GM12878 (cell line): ENCODE results near the gene DNAJC4. TPM values are rescaled to one million over a fixed set of nuclear protein-coding genes. Genes with fewer than 3 reads are reported as not detected.
A peak's percentile ranks its signal among the peaks of the same experiment; 100 is the strongest.

Experiments
- BMI1 ChIP-seq: fragments of 450-650 bp; IDR thresholded peaks from 2 replicates; pipeline ENCODE4 v1.6.1; 2016; ENCODE audit warnings: mild to moderate bottlenecking, moderate library complexity, borderline replicate concordance
- EP300 ChIP-seq, 2 experiments: fragments of 150-350 bp in 1 of 2; IDR thresholded peaks; 2 replicates each; pipeline ENCODE4 v1.6.1; 2011 to 2012; ENCODE audit warnings: low read depth in 2 of 2, low read length in 2 of 2, borderline replicate concordance in 1 of 2, improper control_type of control experiment in 1 of 2, inconsistent platforms in 1 of 2; ENCODE audit not compliant: control insufficient read depth in 1 of 2
- ETV6 ChIP-seq, 2 experiments: fragments of 450-650 bp in 1 of 2; IDR thresholded peaks in 1 of 2; conservative IDR thresholded peaks in 1 of 2; 2 replicates each; pipeline ENCODE4 v1.6.1; 2014; ENCODE audit warnings: antibody characterized with exemption in 1 of 2, borderline replicate concordance in 1 of 2, low read depth in 1 of 2, mild to moderate bottlenecking in 1 of 2, moderate library complexity in 1 of 2
- FOXK2 ChIP-seq: fragments of 450-650 bp; IDR thresholded peaks from 2 replicates; pipeline ENCODE4 v1.6.1; 2017; ENCODE audit warnings: mild to moderate bottlenecking, moderate library complexity
- MTA2 ChIP-seq: fragments of 450-650 bp; IDR thresholded peaks from 2 replicates; pipeline ENCODE4 v1.6.1; 2016; ENCODE audit warnings: low read depth, mild to moderate bottlenecking, moderate library complexity
- NR2C1 ChIP-seq: fragments of 450-650 bp; IDR thresholded peaks from 2 replicates; pipeline ENCODE4 v1.6.1; 2017; ENCODE audit warnings: antibody characterized with exemption, mild to moderate bottlenecking, moderate library complexity
- SRF ChIP-seq, 2 experiments: IDR thresholded peaks; 2 replicates each; pipeline ENCODE4 v1.6.1; 2011; ENCODE audit warnings: low read depth in 2 of 2, low read length in 2 of 2, mild to moderate bottlenecking in 1 of 2, moderate library complexity in 1 of 2
- ZNF207 ChIP-seq: fragments of 450-650 bp; IDR thresholded peaks from 2 replicates; pipeline ENCODE4 v1.6.1; 2014; ENCODE audit warnings: antibody characterized with exemption, mild to moderate bottlenecking, borderline replicate concordance
- ZNF384 ChIP-seq: IDR thresholded peaks from 2 replicates; pipeline ENCODE4 v1.6.1; 2012; ENCODE audit warnings: low read depth, mild to moderate bottlenecking, low read length, improper control_type of control experiment, borderline replicate concordance
- polyA plus RNA-seq, 11 experiments: library from polyadenylated mRNA; depleted of rRNA in 4 of 11; unstranded in 6 of 11; stranded (reverse) in 5 of 11; fragments of >200 nt; fragmentation: Nextera tagmentation in 4 of 11; fragmentation: Illumina TruSeq in 1 of 11; extraction: Ambion mirVana in 4 of 11; extraction: Trizol in 1 of 11; gene quantifications; 1 replicate in 1 of 11; 2 replicates in 10 of 11; pipeline versions ENCODE4 v1.2.1 to v1.2.3, GENCODE V29; 2011 to 2016; ENCODE audit warnings: inconsistent platforms in 2 of 11, missing spikeins in 2 of 11, low read depth in 1 of 11
- total RNA-seq, 4 experiments: library from RNA; depleted of rRNA in 3 of 4; stranded (reverse); fragments of >200 nt in 3 of 4; fragmentation: Illumina TruSeq in 1 of 4; extraction: Trizol in 1 of 4; gene quantifications; 2 replicates each; pipeline versions ENCODE4 v1.2.1 to v1.2.3, GENCODE V29; 2013 to 2021
- TF ChIP-seq, protein P1 (sequence below): IDR thresholded peaks from 2 replicates; pipeline ENCODE4 v1.6.1; 2012; ENCODE audit warnings: low read length, inconsistent platforms
- TF ChIP-seq, protein P2 (sequence below): IDR thresholded peaks from 2 replicates; pipeline ENCODE4 v1.6.1; 2011; ENCODE audit warnings: mild to moderate bottlenecking, low read depth, low read length, moderate library complexity; ENCODE audit not compliant: insufficient replicate concordance
- TF ChIP-seq, protein P3 (sequence below): fragments of 450-650 bp; formaldehyde crosslinking; IDR thresholded peaks from 2 replicates; pipeline ENCODE4 v1.4.0; 2022; ENCODE audit warnings: mild to moderate bottlenecking, moderate library complexity
- TF ChIP-seq, protein P4 (sequence below): fragments of 150-350 bp; IDR thresholded peaks from 2 replicates; pipeline ENCODE4 v1.6.1; 2014; ENCODE audit warnings: mild to moderate bottlenecking, low read depth, low read length
- TF ChIP-seq, protein P5 (sequence below): fragments of 450-650 bp; IDR thresholded peaks from 2 replicates; pipeline ENCODE4 v1.6.1; 2017; ENCODE audit warnings: mild to moderate bottlenecking, low read depth, inconsistent platforms; ENCODE audit not compliant: poor library complexity, severe bottlenecking

DNAJC4 gene
- total and polyA plus RNA-seq, 10 of the 15 experiments (the other 5 are each of a cell fraction or from before 2014, with no cell fraction given) = 3.7 to 64.9 (median 30.1) TPM

DNA sequence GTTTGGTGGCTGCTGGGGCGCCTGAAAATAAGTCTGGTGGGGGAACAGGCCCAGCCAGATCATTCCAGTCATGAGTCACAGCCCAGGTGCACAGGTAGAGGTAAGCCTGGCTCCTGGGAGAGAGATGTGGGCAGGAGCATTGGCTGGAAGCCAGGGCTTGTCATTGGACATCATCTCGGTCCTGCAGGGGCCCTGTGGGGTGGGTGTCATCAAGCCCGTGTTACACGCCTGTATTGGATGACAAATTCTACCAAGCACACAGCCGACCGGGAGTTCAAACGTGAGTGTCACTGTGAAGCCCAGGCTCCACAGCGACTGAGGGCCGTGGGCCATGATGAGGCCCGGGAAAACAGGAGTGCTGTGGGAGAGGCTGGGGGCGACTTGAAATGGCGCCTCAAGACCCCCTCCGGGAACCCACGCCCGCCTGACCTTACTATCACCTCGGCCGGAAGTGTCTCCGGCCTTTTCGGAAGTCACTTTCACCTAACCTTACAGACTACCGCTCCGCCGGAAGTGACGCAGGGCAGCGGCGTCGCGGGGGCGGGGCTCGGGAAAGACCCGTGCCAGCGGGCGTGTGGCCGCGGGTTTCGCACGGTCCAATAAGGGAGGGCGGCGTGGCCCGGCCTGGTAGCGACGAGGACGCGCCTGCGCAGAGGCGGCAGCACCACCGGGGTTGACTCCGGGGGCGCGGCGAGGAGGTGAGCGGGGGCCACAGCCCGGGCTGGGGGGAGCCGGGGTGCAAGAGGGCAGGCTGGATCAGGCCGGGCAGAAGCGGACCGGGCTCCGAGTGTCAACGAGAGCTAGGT, 10.3 kb downstream of the DNAJC4 start, which contains the start of gene FKBP2 (continued):
- TF ChIP-seq, protein P1, sequence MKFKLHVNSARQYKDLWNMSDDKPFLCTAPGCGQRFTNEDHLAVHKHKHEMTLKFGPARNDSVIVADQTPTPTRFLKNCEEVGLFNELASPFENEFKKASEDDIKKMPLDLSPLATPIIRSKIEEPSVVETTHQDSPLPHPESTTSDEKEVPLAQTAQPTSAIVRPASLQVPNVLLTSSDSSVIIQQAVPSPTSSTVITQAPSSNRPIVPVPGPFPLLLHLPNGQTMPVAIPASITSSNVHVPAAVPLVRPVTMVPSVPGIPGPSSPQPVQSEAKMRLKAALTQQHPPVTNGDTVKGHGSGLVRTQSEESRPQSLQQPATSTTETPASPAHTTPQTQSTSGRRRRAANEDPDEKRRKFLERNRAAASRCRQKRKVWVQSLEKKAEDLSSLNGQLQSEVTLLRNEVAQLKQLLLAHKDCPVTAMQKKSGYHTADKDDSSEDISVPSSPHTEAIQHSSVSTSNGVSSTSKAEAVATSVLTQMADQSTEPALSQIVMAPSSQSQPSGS = no peak
- TF ChIP-seq BMI1 = no peak
- TF ChIP-seq ETV6 (conservative IDR thresholded peaks at IDR 0.05 in 1 of 2, IDR thresholded peaks at IDR 0.05 in 1 of 2; ENCODE audit: borderline replicate concordance in 1 of 2, low read depth in 1 of 2) = peak in 1 of 2 experiments; percentile 79; a peak in 1 of 4 replicates
- TF ChIP-seq, protein P2, sequence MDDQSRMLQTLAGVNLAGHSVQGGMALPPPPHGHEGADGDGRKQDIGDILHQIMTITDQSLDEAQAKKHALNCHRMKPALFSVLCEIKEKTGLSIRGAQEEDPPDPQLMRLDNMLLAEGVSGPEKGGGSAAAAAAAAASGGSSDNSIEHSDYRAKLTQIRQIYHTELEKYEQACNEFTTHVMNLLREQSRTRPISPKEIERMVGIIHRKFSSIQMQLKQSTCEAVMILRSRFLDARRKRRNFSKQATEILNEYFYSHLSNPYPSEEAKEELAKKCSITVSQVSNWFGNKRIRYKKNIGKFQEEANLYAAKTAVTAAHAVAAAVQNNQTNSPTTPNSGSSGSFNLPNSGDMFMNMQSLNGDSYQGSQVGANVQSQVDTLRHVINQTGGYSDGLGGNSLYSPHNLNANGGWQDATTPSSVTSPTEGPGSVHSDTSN = no peak
- TF ChIP-seq MTA2 = no peak; the same call in 1 of the 2 replicates
- TF ChIP-seq FOXK2 = no peak
- no peak for TF ChIP-seq ZNF384
- no peak for TF ChIP-seq SRF (IDR thresholded peaks at IDR 0.05; ENCODE audit: low read depth in 2 of 2, low read length in 2 of 2)
- TF ChIP-seq EP300 (IDR thresholded peaks at IDR 0.05; ENCODE audit: borderline replicate concordance in 1 of 2, control insufficient read depth in 1 of 2, low read depth in 2 of 2, low read length in 2 of 2) = no peak; a peak in 1 of 4 replicates
- TF ChIP-seq ZNF207 = peak; percentile 66; the same call in 1 of the 2 replicates
- TF ChIP-seq, protein P3, sequence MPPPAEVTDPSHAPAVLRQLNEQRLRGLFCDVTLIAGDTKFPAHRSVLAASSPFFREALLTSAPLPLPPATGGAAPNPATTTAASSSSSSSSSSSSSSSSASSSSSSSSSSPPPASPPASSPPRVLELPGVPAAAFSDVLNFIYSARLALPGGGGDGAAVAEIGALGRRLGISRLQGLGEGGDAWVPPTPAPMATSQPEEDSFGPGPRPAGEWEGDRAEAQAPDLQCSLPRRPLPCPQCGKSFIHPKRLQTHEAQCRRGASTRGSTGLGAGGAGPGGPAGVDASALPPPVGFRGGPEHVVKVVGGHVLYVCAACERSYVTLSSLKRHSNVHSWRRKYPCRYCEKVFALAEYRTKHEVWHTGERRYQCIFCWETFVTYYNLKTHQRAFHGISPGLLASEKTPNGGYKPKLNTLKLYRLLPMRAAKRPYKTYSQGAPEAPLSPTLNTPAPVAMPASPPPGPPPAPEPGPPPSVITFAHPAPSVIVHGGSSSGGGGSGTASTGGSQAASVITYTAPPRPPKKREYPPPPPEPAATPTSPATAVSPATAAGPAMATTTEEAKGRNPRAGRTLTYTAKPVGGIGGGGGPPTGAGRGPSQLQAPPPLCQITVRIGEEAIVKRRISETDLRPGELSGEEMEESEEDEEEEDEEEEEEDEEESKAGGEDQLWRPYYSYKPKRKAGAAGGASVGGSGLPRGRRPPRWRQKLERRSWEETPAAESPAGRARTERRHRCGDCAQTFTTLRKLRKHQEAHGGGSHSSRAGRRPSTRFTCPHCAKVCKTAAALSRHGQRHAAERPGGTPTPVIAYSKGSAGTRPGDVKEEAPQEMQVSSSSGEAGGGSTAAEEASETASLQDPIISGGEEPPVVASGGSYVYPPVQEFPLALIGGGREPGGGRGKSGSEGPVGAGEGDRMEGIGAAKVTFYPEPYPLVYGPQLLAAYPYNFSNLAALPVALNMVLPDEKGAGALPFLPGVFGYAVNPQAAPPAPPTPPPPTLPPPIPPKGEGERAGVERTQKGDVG = no peak
- TF ChIP-seq NR2C1 = peak; percentile 74
- TF ChIP-seq, protein P4, sequence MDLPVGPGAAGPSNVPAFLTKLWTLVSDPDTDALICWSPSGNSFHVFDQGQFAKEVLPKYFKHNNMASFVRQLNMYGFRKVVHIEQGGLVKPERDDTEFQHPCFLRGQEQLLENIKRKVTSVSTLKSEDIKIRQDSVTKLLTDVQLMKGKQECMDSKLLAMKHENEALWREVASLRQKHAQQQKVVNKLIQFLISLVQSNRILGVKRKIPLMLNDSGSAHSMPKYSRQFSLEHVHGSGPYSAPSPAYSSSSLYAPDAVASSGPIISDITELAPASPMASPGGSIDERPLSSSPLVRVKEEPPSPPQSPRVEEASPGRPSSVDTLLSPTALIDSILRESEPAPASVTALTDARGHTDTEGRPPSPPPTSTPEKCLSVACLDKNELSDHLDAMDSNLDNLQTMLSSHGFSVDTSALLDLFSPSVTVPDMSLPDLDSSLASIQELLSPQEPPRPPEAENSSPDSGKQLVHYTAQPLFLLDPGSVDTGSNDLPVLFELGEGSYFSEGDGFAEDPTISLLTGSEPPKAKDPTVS = 0 out of 2 replicates have a peak, but pooled peaks have one; percentile 9
- TF ChIP-seq, protein P5, sequence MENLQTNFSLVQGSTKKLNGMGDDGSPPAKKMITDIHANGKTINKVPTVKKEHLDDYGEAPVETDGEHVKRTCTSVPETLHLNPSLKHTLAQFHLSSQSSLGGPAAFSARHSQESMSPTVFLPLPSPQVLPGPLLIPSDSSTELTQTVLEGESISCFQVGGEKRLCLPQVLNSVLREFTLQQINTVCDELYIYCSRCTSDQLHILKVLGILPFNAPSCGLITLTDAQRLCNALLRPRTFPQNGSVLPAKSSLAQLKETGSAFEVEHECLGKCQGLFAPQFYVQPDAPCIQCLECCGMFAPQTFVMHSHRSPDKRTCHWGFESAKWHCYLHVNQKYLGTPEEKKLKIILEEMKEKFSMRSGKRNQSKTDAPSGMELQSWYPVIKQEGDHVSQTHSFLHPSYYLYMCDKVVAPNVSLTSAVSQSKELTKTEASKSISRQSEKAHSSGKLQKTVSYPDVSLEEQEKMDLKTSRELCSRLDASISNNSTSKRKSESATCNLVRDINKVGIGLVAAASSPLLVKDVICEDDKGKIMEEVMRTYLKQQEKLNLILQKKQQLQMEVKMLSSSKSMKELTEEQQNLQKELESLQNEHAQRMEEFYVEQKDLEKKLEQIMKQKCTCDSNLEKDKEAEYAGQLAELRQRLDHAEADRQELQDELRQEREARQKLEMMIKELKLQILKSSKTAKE = no peak
- TF ChIP-seq, all 136 proteins: peak for 51
